GM12878 (cell line): Measurements from ENCODE around the gene DCT. TPM values are rescaled to one million over a fixed set of nuclear protein-coding genes. Genes with fewer than 3 reads are reported as not detected.

ENCODE experiments used
- ATAC-seq: fragments of 200-7000 bp; cut with Tn5 transposase; 3 replicates; pipeline ENCODE4 v1.9.1; 2020; ENCODE audit warnings: mild to moderate bottlenecking, moderate library complexity
- BruUV-seq: library from RNA; stranded (reverse); fragments of 400-500 nt; replicated peaks from 2 replicates; lab custom pipeline; 2021; lab: Mats Ljungman, UMichigan
- CTCF ChIA-PET: fragments of 300-600 bp; sonication (Branson Sonifier 250); formaldehyde crosslinking; extraction: SDS; loops from one replicate; lab custom pipeline; 2021; ENCODE audit warnings: inconsistent platforms; lab: Yijun Ruan, JAX
- POLR2A ChIA-PET: fragments of 350-600 bp; formaldehyde crosslinking; extraction: SDS; loops from one replicate; lab custom pipeline; 2021; ENCODE audit warnings: inconsistent platforms; lab: Charles Lee
- RAD21 ChIA-PET: fragments of 300-600 bp; sonication (Branson Sonifier 250); formaldehyde crosslinking; loops from one replicate; lab custom pipeline; 2023; ENCODE audit warnings: antibody characterized with exemption; ENCODE audit not compliant: unreplicated experiment; lab: Charles Lee
- SMC1A ChIA-PET: fragments of 300-600 bp; sonication (Branson Sonifier 250); formaldehyde crosslinking; loops from one replicate; lab custom pipeline; 2023; ENCODE audit not compliant: unreplicated experiment, uncharacterized antibody; lab: Charles Lee
- DNase-seq: peaks from one replicate; pipeline ENCODE4 v3.0.0-alpha.2; 2011; ENCODE audit warnings: low read depth, low spot score
- FAIRE-seq: peaks from 3 replicates; lab custom pipeline; 2011; peaks lifted over from hg19 to GRCh38; lab: Jason Lieb, UNC
- H2AFZ ChIP-seq: 2 replicates; pipeline ENCODE4 v1.6.0; 2011; ENCODE audit warnings: low read depth, low read length, control low read depth; ENCODE audit not compliant: control insufficient read depth
- H3K27ac ChIP-seq: 2 replicates; pipeline ENCODE4 v1.5.1; 2011; ENCODE audit warnings: control low read depth; ENCODE audit not compliant: control insufficient read depth, insufficient read depth
- H3K27me3 ChIP-seq, 2 experiments: replicated peaks in 1 of 2; 2 replicates each; pipeline versions ENCODE4 v1.6.0 to v1.6.1; 2011; ENCODE audit warnings: low read length in 1 of 2; ENCODE audit not compliant: control insufficient read depth in 2 of 2, insufficient read depth in 2 of 2
- H3K36me3 ChIP-seq, 2 experiments: 2 replicates each; pipeline ENCODE4 v1.5.1; 2011; ENCODE audit warnings: low read length in 1 of 2; ENCODE audit not compliant: control insufficient read depth in 2 of 2, insufficient read depth in 2 of 2
- H3K4me1 ChIP-seq: 2 replicates; pipeline ENCODE4 v1.6.1; 2011; ENCODE audit warnings: mild to moderate bottlenecking, low read length, moderate library complexity, mixed read lengths; ENCODE audit not compliant: control insufficient read depth, insufficient read depth
- H3K4me2 ChIP-seq: 2 replicates; pipeline ENCODE4 v1.6.0; 2011; ENCODE audit warnings: control low read depth; ENCODE audit not compliant: control insufficient read depth, insufficient read depth
- H3K4me3 ChIP-seq: fragments of 200-600 bp; sonication (generic); 2 replicates; pipeline ENCODE4 v1.5.1; 2016
- H3K79me2 ChIP-seq: 2 replicates; pipeline ENCODE4 v1.6.0; 2011; ENCODE audit warnings: low read length; ENCODE audit not compliant: control insufficient read depth, insufficient read depth
- H3K9ac ChIP-seq: 2 replicates; pipeline ENCODE4 v1.8.0; 2011; ENCODE audit warnings: low read length, control low read depth, mixed read lengths; ENCODE audit not compliant: control insufficient read depth, insufficient read depth
- H3K9me3 ChIP-seq: replicated peaks from 3 replicates; pipeline ENCODE4 v1.5.1; 2011; ENCODE audit warnings: mild to moderate bottlenecking, low read length; ENCODE audit not compliant: control insufficient read depth, insufficient read depth
- H4K20me1 ChIP-seq: 2 replicates; pipeline ENCODE4 v1.6.0; 2011; ENCODE audit not compliant: control insufficient read depth, insufficient read depth
- BCLAF1 ChIP-seq: fragments of 450-650 bp; IDR thresholded peaks from 2 replicates; pipeline ENCODE4 v1.6.1; 2017; ENCODE audit warnings: antibody characterized with exemption, mild to moderate bottlenecking, moderate library complexity
- CHD4 ChIP-seq: fragments of 200-600 bp; sonication (generic); IDR thresholded peaks from 2 replicates; pipeline ENCODE4 v1.6.1; 2016; ENCODE audit warnings: mild to moderate bottlenecking
- ESRRA ChIP-seq: IDR thresholded peaks from 2 replicates; pipeline ENCODE4 v1.6.1; 2012; ENCODE audit warnings: mild to moderate bottlenecking, low read length, improper control_type of control experiment
- JUNB ChIP-seq: IDR thresholded peaks from 2 replicates; pipeline ENCODE4 v1.6.1; 2016; ENCODE audit warnings: antibody characterized with exemption, mild to moderate bottlenecking
- NFYA ChIP-seq: IDR thresholded peaks from 2 replicates; pipeline ENCODE4 v1.6.1; 2011; ENCODE audit warnings: low read depth, mild to moderate bottlenecking, low read length, improper control_type of control experiment, borderline replicate concordance
- NR2C2 ChIP-seq: IDR thresholded peaks from 2 replicates; pipeline ENCODE4 v1.6.1; 2011; ENCODE audit warnings: borderline replicate concordance, low read depth; ENCODE audit not compliant: control insufficient read depth, insufficient read length
- NR2F1 ChIP-seq: fragments of 450-650 bp; conservative IDR thresholded peaks from 2 replicates; pipeline ENCODE4 v1.6.1; 2017; ENCODE audit warnings: mild to moderate bottlenecking
- PAX8 ChIP-seq: fragments of 450-650 bp; IDR thresholded peaks from 2 replicates; pipeline ENCODE4 v1.6.1; 2017; ENCODE audit warnings: mild to moderate bottlenecking, moderate library complexity
- REST ChIP-seq: IDR thresholded peaks from 2 replicates; pipeline ENCODE4 v1.6.1; 2012; ENCODE audit warnings: mild to moderate bottlenecking, low read depth, low read length
- SREBF1 ChIP-seq: IDR thresholded peaks from 2 replicates; pipeline ENCODE4 v1.6.1; 2012; ENCODE audit warnings: mild to moderate bottlenecking, low read length
- STAT3 ChIP-seq: IDR thresholded peaks from 2 replicates; pipeline ENCODE4 v1.6.1; 2011; ENCODE audit warnings: low read depth, low read length, improper control_type of control experiment
- TBL1XR1 ChIP-seq: IDR thresholded peaks from 2 replicates; pipeline ENCODE4 v1.6.1; 2012; ENCODE audit warnings: low read depth, low read length, improper control_type of control experiment
- WRNIP1 ChIP-seq: IDR thresholded peaks from 2 replicates; pipeline ENCODE4 v1.6.1; 2011; ENCODE audit warnings: low read depth, low read length, improper control_type of control experiment, borderline replicate concordance
- WGBS: methylation state at CpG from one replicate; pipeline ENCODE4 v1.1.6; 2016; ENCODE audit warnings: low lambda C conversion rate; ENCODE audit not compliant: insufficient replicate concordance, insufficient coverage; ENCODE audit errors: missing lambda C conversion rate; 5-methylcytosine and 5-hydroxymethylcytosine counted together
- in situ Hi-C: fragments of 300-500 bp; cut with MboI; formaldehyde crosslinking; loops from 9 replicates; pipeline ENCODE4 v1.14.3; 2018; ENCODE audit warnings: mixed read lengths
- intact Hi-C: fragments of 100-400 bp; cut with micrococcal nuclease; formaldehyde crosslinking; loops from one replicate; pipeline ENCODE4 v1.14.2; 2022; ENCODE audit not compliant: unreplicated experiment
- polyA plus RNA-seq, 11 experiments: library from polyadenylated mRNA; depleted of rRNA in 4 of 11; unstranded in 6 of 11; stranded (reverse) in 5 of 11; fragments of >200 nt; fragmentation: Nextera tagmentation in 4 of 11; fragmentation: Illumina TruSeq in 1 of 11; extraction: Ambion mirVana in 4 of 11; extraction: Trizol in 1 of 11; gene quantifications; 1 replicate in 1 of 11; 2 replicates in 10 of 11; pipeline versions ENCODE4 v1.2.1 to v1.2.3, GENCODE V29; 2011 to 2016; ENCODE audit warnings: inconsistent platforms in 2 of 11, missing spikeins in 2 of 11, low read depth in 1 of 11
- total RNA-seq, 4 experiments: library from RNA; depleted of rRNA in 3 of 4; stranded (reverse); fragments of >200 nt in 3 of 4; fragmentation: Illumina TruSeq in 1 of 4; extraction: Trizol in 1 of 4; gene quantifications; 2 replicates each; pipeline versions ENCODE4 v1.2.1 to v1.2.3, GENCODE V29; 2013 to 2021

Gene DCT
- total and polyA plus RNA-seq, 10 of the 15 experiments (the other 5 are each of a cell fraction or from before 2014, with no cell fraction given): 0.04 to 0.29 TPM; not detected in 8

- H3K9ac ChIP-seq: no peak overlapping the region
- H3K4me1 ChIP-seq: no peaks in the 10 kb centered on the region
- ATAC-seq (no peak), DNase-seq (no peak), FAIRE-seq (no peak)
- H4K20me1 ChIP-seq: no peaks in the 10 kb centered on the region
- no peak overlapping the region for H3K4me3 ChIP-seq
- 0% methylated on average over 1 of the region's 1 CpG for WGBS
- TF ChIP-seq TBL1XR1 (no peak), WRNIP1 (no peak), NFYA (no peak), CHD4 (no peak), NR2F1 (no peak), JUNB (no peak), SREBF1 (no peak)
- no peak overlapping the region for H2AFZ ChIP-seq
- SMC1A ChIA-PET: no interaction called here
- no peak overlapping the region for H3K27ac ChIP-seq
- H3K36me3 ChIP-seq: no peaks in the 10 kb centered on the region
- intact Hi-C loops (no loop called here), in situ Hi-C loops (no loop called here)
- CTCF ChIA-PET: no interaction called here
- RAD21 ChIA-PET: no interaction called here
- BruUV-seq: no TSS peak
- no peaks in the 10 kb centered on the region for H3K79me2 ChIP-seq
- no peak overlapping the region for H3K4me2 ChIP-seq
- no peaks in the 10 kb centered on the region for H3K9me3 ChIP-seq
- no peaks in the 10 kb centered on the region for H3K27me3 ChIP-seq
- POLR2A ChIA-PET: no interaction called here
Measured at GRCh38 chr13:94419925-94420305, 59.6 kb downstream of the DCT start.

GRCh38 chr13:94419304-94419924, 60.1 kb downstream of the DCT start:
- Histone ChIP-seq H3K36me3 (no peaks in the 10 kb centered on the region), H3K27me3 (no peaks in the 10 kb centered on the region), H2AFZ (no peak overlapping the region), H3K79me2 (no peaks in the 10 kb centered on the region), H3K4me2 (no peak overlapping the region), H3K4me3 (no peak overlapping the region), H3K27ac (no peak overlapping the region), H3K9me3 (no peaks in the 10 kb centered on the region), H3K9ac (no peak overlapping the region), H3K4me1 (no peaks in the 10 kb centered on the region), H4K20me1 (no peaks in the 10 kb centered on the region)
- POLR2A ChIA-PET: no interaction called here
- intact Hi-C loops (no loop called here), in situ Hi-C loops (no loop called here)
- FAIRE-seq (peak; percentile 64), DNase-seq (no peak), ATAC-seq (peak; percentile 53)
- no TSS peak for BruUV-seq
- RAD21 ChIA-PET: no interaction called here
- SMC1A ChIA-PET: no interaction called here
- WGBS: 0% methylated on average over 1 of the region's 1 CpG
- CTCF ChIA-PET: interaction anchor here (1.1 kb wide), 1 partner anchor 16 kb away, joined by 5 read pairs; no protein-coding TSS in a partner anchor
- TF ChIP-seq NR2C2 (no peak), REST (no peak), STAT3 (no peak), PAX8 (no peak), BCLAF1 (no peak), ESRRA (no peak)
